ENCODE measurements around the gene NXN.
"Not testable (repeated sequence)": the region's sequence is repeated elsewhere in the genome, so short reads cannot be mapped to it uniquely, and the experiment has no call there.

NXN gene

GRCh38 chr17:953767-954166, 25.8 kb downstream of the NXN start:
- H3K4me3 ChIP-seq (ENCODE audit: low read depth, low read length), result no peak overlapping the region
- no peak for DNase-seq (ENCODE audit: low read depth)
- TF ChIP-seq CTCF (IDR thresholded peaks at IDR 0.05; ENCODE audit: control insufficient read depth, extremely low read depth, insufficient read depth), result no peak

- not testable (repeated sequence) for DNase-seq (ENCODE audit: low read depth); H3K4me3 ChIP-seq (ENCODE audit: low read depth, low read length)
Observed at GRCh38 chr17:952592-952991, 27.0 kb downstream of the NXN start.

GRCh38 chr17:951325-952132, 28.0 kb downstream of the NXN start:
- TF ChIP-seq CTCF (IDR thresholded peaks at IDR 0.05; ENCODE audit: control insufficient read depth, extremely low read depth, insufficient read depth), result no peak
- H3K4me3 ChIP-seq (ENCODE audit: low read depth, low read length), result no peak overlapping the region
- DNase-seq (ENCODE audit: low read depth), result no peak

GRCh38 chr17:949623-950303, 29.8 kb downstream of the NXN start:
- no peak for TF ChIP-seq CTCF (IDR thresholded peaks at IDR 0.05; ENCODE audit: control insufficient read depth, extremely low read depth, insufficient read depth)
- DNase-seq (ENCODE audit: low read depth), result no peak
- H3K4me3 ChIP-seq (ENCODE audit: low read depth, low read length), result no peak overlapping the region

GRCh38 chr17:948284-948852, 31.2 kb downstream of the NXN start:
- H3K4me3 ChIP-seq (ENCODE audit: low read depth, low read length), result no peak overlapping the region
- TF ChIP-seq CTCF (IDR thresholded peaks at IDR 0.05; ENCODE audit: control insufficient read depth, extremely low read depth, insufficient read depth), result no peak
- no peak for DNase-seq (ENCODE audit: low read depth)

GRCh38 chr17:946510-947236, 32.9 kb downstream of the NXN start:
- no peak for DNase-seq (ENCODE audit: low read depth)
- no peak overlapping the region for H3K4me3 ChIP-seq (ENCODE audit: low read depth, low read length)
- TF ChIP-seq CTCF (IDR thresholded peaks at IDR 0.05; ENCODE audit: control insufficient read depth, extremely low read depth, insufficient read depth), result no peak

GRCh38 chr17:945672-946071, 33.9 kb downstream of the NXN start:
- no peak overlapping the region for H3K4me3 ChIP-seq (ENCODE audit: low read depth, low read length)
- no peak for DNase-seq (ENCODE audit: low read depth)
- TF ChIP-seq CTCF (IDR thresholded peaks at IDR 0.05; ENCODE audit: control insufficient read depth, extremely low read depth, insufficient read depth), result no peak

Data from LNCaP clone FGC (cell line).